ENCODE measurements around the gene RBCK1. TPM values are rescaled to one million over a fixed set of nuclear protein-coding genes. Genes with fewer than 3 reads are reported as not detected.

Gene RBCK1
- total RNA-seq, 1 donor from 2014 or later: 202 TPM

DNA sequence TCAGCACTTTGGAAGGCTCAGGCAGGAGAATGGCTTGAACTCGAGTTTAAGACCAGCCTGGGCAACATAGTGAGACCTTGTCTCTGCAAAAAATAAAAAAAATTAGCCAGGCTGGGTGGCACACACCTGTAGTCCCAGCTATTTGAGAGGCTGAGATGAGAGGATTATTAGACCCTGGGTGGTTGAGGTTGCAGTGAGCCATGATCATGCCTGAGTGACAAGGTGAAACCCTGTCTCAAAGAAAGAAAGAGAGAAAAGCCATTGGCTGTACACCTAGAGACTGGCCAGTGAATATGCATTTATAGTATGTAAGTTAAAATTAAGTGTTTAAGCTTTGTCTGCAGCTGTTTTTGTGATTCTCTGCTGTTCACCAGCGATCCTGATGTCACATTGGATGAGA lies 6.1 kb downstream of the RBCK1 start:
- TF ChIP-seq, protein P1, sequence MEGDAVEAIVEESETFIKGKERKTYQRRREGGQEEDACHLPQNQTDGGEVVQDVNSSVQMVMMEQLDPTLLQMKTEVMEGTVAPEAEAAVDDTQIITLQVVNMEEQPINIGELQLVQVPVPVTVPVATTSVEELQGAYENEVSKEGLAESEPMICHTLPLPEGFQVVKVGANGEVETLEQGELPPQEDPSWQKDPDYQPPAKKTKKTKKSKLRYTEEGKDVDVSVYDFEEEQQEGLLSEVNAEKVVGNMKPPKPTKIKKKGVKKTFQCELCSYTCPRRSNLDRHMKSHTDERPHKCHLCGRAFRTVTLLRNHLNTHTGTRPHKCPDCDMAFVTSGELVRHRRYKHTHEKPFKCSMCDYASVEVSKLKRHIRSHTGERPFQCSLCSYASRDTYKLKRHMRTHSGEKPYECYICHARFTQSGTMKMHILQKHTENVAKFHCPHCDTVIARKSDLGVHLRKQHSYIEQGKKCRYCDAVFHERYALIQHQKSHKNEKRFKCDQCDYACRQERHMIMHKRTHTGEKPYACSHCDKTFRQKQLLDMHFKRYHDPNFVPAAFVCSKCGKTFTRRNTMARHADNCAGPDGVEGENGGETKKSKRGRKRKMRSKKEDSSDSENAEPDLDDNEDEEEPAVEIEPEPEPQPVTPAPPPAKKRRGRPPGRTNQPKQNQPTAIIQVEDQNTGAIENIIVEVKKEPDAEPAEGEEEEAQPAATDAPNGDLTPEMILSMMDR (IDR thresholded peaks at IDR 0.05; ENCODE audit: insufficient read depth, low read length, severe bottlenecking): no peak
- DNase-seq (ENCODE audit: low read depth) (no peak), FAIRE-seq (no peak)
- peaks cover 29% of the 10 kb centered on the region for H3K36me3 ChIP-seq (ENCODE audit: control insufficient read depth, insufficient read depth, low read length)
- no peaks in the 10 kb centered on the region for H3K27me3 ChIP-seq (ENCODE audit: control insufficient read depth, insufficient read depth, low read length)
- no peak overlapping the region for H3K4me3 ChIP-seq (ENCODE audit: low read depth, low read length)

DNA sequence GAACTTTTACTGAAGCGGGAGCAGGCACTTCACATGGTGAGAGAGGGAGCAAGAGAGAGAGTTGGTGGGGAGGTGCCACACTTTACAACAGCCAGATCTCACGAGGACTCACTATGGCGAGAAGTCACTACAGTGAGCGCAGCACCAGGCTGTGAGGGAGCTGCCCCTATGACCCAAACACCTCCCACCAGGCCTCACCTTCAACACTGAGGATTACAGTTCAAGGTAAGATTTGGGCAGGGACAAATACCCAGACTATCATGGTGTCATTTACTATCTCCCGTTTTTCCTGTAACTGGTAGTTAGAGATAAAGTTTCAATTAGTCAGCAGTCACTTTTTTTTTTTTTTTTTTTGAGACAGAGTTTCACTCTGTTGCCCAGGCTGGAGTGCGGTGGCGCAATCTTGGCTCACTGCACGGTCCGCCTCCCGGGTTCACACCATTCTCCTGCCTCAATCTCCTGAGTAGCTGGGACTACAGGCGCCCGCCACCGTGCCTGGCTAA lies 7.8 kb downstream of the RBCK1 start:
- FAIRE-seq: no peak
- no peak for DNase-seq (ENCODE audit: low read depth)
- no peaks in the 10 kb centered on the region for H3K27me3 ChIP-seq (ENCODE audit: control insufficient read depth, insufficient read depth, low read length)
- TF ChIP-seq, protein P1 (IDR thresholded peaks at IDR 0.05; ENCODE audit: insufficient read depth, low read length, severe bottlenecking): no peak
- H3K4me3 ChIP-seq (ENCODE audit: low read depth, low read length): no peak overlapping the region
- H3K36me3 ChIP-seq (ENCODE audit: control insufficient read depth, insufficient read depth, low read length): peaks cover 31% of the 10 kb centered on the region

DNA sequence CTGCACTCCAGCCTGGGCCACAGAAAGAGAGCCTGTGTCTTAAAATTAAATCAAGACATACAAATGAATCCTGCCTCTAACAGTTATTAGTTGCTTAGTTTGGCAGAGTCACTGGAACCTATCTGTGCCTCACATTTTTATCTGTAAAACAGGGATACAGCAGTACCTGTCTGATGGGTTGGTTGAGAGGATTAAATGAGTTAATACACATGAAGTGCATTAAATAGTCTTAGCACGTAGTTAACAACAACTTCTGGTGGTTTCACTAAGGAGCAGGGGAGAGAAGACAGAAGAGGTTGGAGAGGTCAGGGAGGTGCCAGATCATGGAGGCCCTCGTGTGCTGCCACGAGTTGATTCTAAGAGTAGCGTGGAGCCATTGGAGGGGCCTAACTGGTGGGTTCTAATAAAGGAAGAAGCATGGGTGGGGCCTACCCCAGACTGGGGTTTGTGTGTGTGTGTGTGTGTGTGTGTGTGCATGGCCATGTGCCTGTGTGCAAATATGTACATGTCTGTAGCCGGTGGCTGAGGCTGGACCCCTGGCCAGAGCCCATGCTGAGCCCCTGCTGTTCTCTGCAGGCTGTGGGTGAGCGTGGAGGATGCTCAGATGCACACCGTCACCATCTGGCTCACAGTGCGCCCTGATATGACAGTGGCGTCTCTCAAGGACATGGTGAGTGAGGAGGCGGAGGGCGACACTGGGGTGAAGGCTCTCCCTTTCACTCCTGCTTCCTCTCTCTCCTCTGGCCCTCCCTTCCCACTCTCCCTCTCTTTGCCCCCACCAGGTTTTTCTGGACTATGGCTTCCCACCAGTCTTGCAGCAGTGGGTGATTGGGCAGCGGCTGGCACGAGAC lies 9.1 kb downstream of the RBCK1 start:
- FAIRE-seq (no peak), DNase-seq (ENCODE audit: low read depth) (no peak)
- TF ChIP-seq, protein P1 (IDR thresholded peaks at IDR 0.05; ENCODE audit: insufficient read depth, low read length, severe bottlenecking): no peak
- Histone ChIP-seq H3K4me3 (ENCODE audit: low read depth, low read length) (no peak overlapping the region), H3K36me3 (ENCODE audit: control insufficient read depth, insufficient read depth, low read length) (peaks cover 41% of the 10 kb centered on the region), H3K27me3 (ENCODE audit: control insufficient read depth, insufficient read depth, low read length) (no peaks in the 10 kb centered on the region)

DNA sequence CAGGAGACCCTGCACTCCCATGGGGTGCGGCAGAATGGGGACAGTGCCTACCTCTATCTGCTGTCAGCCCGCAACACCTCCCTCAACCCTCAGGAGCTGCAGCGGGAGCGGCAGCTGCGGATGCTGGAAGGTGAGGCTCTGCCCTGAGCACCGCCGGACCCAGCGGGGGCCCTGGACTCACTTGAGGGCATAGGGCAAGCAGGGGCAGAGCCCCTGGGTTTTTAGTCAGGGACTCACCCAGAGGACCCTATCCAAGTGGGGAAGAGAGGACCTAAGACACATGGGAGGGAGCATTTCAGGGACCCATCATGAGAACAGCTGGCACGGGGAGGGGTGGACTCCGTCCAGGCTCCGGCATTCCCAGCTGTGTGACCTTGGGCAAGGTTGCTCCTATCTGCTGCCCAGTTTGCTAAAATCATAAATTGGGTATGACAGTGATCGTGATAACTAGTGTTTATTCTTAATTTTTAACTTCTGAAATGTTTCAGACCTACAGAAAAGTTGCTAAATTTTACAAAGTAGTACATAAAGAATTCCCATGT lies 9.8 kb downstream of the RBCK1 start:
- Histone ChIP-seq H3K27me3 (ENCODE audit: control insufficient read depth, insufficient read depth, low read length) (no peaks in the 10 kb centered on the region), H3K36me3 (ENCODE audit: control insufficient read depth, insufficient read depth, low read length) (peaks cover 47% of the 10 kb centered on the region), H3K4me3 (ENCODE audit: low read depth, low read length) (no peak overlapping the region)
- TF ChIP-seq, protein P1 (IDR thresholded peaks at IDR 0.05; ENCODE audit: insufficient read depth, low read length, severe bottlenecking): no peak
- no peak for FAIRE-seq
- no peak for DNase-seq (ENCODE audit: low read depth)

DNA sequence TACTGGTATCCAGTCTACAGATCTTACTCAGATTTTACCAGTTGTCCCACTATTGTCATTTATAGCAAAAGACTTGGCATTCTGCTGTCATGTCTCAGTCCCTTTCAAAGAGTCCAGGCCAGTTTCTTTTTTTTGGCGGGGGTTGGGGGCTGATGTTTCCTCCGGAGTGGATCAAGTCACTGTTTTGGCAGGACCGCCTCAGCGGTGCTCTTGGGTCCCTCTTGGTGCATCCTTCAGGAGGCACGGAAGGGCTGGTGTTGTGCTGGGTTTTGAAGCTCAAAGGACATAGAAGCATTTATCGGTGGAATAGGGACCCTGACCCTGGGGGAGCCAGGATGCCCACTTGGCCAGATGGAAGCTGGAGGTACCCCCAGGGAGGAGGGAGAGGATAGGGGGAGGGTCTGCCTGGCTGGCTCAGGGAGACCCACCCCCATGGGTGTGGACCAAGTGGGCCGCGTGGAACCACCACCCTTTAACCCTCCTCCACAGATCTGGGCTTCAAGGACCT lies 10.8 kb downstream of the RBCK1 start:
- no peak for DNase-seq (ENCODE audit: low read depth)
- Histone ChIP-seq H3K27me3 (ENCODE audit: control insufficient read depth, insufficient read depth, low read length) (no peaks in the 10 kb centered on the region), H3K36me3 (ENCODE audit: control insufficient read depth, insufficient read depth, low read length) (peaks cover 52% of the 10 kb centered on the region), H3K4me3 (ENCODE audit: low read depth, low read length) (no peak overlapping the region)
- TF ChIP-seq, protein P1 (IDR thresholded peaks at IDR 0.05; ENCODE audit: insufficient read depth, low read length, severe bottlenecking): no peak
- no peak for FAIRE-seq
